ENCODE measurements around the gene RAB6B. TPM values are rescaled to one million over a fixed set of nuclear protein-coding genes. Genes with fewer than 3 reads are reported as not detected.

The RAB6B gene
- total RNA-seq, 1 donor from 2014 or later, result 0.65 TPM

- intact Hi-C loops (cut with micrococcal nuclease), result loop anchor here (10.0 kb wide), 1 partner anchor 539 kb away; no protein-coding TSS in a partner anchor
- no peak overlapping the region for H3K27ac Mint-ChIP-seq
- H3K9me3 Mint-ChIP-seq, result no peaks in the 10 kb centered on the region
- peaks cover 2% of the 10 kb centered on the region for H3K27me3 Mint-ChIP-seq (ENCODE audit: insufficient read depth)
- DNase-seq (ENCODE audit: low spot score), result no peak
- H3K36me3 Mint-ChIP-seq (ENCODE audit: low read depth), result no peaks in the 10 kb centered on the region
- no peak overlapping the region for H3K4me3 Mint-ChIP-seq
- H3K4me1 Mint-ChIP-seq (ENCODE audit: low read depth), result no peaks in the 10 kb centered on the region
These were observed 40.4 kb upstream of the RAB6B start for GRCh38 chr3:133935843-133936769.

DNA sequence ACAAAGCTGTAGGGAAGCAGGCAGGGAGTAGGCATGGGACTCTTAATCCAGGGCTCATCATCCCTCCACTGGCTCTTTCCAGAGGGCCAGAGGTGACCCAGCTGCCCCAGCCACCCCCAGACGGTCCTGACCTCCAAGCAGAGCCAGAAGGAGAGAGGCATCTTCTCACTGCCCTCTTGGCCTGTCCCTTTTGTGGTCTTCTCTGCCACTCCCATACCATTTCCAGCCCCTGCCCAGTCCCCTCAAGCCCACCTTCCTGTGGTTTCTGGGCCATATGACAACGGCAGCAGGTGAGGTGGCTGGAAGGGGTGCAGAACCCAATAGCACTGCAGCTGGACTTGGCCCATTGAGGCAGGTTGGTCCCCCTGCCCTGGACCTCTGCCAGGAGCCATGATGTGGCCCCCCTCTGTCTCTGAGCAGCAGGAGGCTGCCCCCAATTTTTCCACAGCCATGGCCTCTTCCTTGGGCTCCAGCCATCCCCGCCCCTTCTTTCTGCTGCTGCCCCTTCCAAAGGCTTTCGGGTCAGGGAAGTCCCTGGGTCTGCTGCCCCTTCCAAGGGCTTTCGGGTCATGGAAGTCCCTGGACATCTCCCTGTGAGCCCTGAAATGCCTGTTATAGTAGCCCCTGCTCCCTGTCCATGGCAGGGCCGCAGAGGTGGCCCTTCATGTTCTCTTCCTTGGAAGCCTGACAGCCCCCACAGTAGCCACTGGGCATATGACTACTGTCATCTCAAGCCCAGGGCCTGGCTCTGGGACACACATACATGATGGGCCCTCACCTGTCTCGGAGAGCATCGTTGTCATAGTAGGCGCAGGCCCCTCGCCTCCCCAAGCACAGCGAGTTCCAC, 39.5 kb upstream of the RAB6B start:
- H3K4me1 Mint-ChIP-seq (ENCODE audit: low read depth), result no peaks in the 10 kb centered on the region
- H3K36me3 Mint-ChIP-seq (ENCODE audit: low read depth), result no peaks in the 10 kb centered on the region
- intact Hi-C loops (cut with micrococcal nuclease), result loop anchor here (10.0 kb wide), 1 partner anchor 540 kb away; no protein-coding TSS in a partner anchor
- no peak overlapping the region for H3K4me3 Mint-ChIP-seq
- H3K27ac Mint-ChIP-seq, result no peak overlapping the region
- no peaks in the 10 kb centered on the region for H3K9me3 Mint-ChIP-seq
- DNase-seq (ENCODE audit: low spot score), result no peak
- no peaks in the 10 kb centered on the region for H3K27me3 Mint-ChIP-seq (ENCODE audit: insufficient read depth)

DNA sequence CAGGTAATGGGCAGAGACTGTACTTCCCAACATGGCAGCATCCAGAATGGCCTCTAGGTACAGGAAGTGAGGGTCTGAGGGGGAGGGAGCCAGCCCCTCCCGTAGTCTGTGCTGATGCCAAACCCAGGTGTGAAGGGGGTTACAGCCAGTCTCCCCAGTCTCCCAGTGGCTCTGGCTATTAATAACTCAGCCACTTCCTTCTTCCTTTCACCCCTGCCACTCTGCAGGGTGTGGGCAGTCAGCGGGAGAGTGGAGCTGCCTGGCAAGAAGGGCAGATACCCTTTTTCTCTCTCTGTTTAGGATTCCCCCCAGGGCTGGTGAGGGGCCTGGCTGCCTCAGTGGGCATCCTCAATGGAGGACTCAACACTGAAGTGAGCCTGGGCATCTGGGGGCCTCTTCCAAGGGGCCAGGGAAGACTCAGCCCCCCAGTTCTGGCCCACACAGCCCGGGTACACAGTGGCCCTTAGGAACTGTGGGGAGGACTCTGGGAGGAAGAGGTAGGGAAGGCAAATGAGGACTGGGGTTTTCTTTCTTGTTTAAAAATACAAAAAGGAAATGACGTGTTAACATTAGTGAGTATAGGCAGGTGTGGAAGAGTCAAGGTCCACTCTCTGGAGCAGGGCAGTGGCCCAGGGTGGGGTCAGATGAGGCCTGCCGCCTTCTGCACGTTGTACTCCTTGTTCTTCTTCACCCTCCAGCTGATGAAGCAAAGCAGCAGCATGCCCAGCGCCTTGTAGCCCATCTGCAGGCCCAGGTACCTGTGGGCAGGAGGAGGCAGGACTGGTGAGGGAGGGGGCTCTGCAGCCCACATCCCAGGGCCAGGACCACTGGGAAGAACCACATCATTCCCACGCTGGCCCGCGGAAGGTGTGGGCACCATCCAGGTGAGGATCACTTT, 38.6 kb upstream of the RAB6B start:
- no peak for DNase-seq (ENCODE audit: low spot score)
- H3K4me3 Mint-ChIP-seq, result no peak overlapping the region
- intact Hi-C loops (cut with micrococcal nuclease), result loop anchor here (10.0 kb wide), 1 partner anchor 540 kb away; no protein-coding TSS in a partner anchor
- no peaks in the 10 kb centered on the region for H3K36me3 Mint-ChIP-seq (ENCODE audit: low read depth)
- peaks cover 2% of the 10 kb centered on the region for H3K27me3 Mint-ChIP-seq (ENCODE audit: insufficient read depth)
- H3K27ac Mint-ChIP-seq, result no peak overlapping the region
- no peaks in the 10 kb centered on the region for H3K4me1 Mint-ChIP-seq (ENCODE audit: low read depth)
- H3K9me3 Mint-ChIP-seq, result no peaks in the 10 kb centered on the region

DNA sequence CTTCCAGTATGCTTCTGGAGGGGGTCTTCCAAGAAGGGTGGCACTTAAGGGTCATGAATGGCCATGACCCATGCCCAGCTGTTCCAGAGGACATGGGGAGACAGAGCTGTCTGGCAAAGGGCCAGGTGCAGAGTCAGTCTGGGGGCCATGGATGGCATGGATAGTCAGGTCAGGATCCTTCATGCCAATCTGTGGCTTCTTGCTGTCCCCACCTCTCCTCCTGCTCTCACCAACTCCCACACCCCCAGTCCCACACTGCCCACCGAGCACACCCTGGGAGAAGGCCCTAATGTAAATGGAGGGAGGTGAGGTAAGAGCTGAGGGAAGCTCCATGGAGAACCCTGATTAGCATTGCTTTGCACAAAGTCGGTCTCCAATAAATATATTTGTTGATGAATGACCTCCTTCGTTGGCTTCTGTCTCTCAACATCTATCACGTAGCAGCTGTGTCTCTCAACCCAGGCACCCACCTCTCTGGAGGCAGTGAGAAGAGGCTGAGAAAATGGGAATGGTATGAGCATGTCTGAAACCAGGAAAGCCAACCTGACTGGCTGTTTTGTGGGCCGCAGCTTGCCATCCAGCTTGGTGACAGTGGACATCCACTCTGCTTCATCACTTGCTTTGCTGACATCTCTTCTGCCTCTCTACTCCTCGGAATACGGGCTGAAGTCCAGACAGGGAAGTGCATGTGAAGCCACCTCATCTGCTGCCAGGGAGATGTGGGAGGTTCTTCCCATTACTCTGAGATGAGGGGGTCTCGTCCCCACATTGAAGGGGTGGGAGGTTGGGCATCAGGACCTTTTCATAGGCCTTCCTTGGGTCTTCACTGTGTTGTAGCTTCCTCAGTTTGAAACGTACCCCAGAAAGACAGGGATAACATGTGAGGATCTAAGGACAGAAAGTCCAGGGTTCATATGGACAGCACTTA, 37.7 kb upstream of the RAB6B start:
- Mint-ChIP-seq H3K27me3 (ENCODE audit: insufficient read depth) (peaks cover 9% of the 10 kb centered on the region), H3K27ac (no peak overlapping the region), H3K9me3 (no peaks in the 10 kb centered on the region), H3K4me3 (no peak overlapping the region), H3K36me3 (ENCODE audit: low read depth) (no peaks in the 10 kb centered on the region), H3K4me1 (ENCODE audit: low read depth) (no peaks in the 10 kb centered on the region)
- intact Hi-C loops (cut with micrococcal nuclease), result loop anchor here (10.0 kb wide), 1 partner anchor 541 kb away; no protein-coding TSS in a partner anchor
- no peak for DNase-seq (ENCODE audit: low spot score)

DNA sequence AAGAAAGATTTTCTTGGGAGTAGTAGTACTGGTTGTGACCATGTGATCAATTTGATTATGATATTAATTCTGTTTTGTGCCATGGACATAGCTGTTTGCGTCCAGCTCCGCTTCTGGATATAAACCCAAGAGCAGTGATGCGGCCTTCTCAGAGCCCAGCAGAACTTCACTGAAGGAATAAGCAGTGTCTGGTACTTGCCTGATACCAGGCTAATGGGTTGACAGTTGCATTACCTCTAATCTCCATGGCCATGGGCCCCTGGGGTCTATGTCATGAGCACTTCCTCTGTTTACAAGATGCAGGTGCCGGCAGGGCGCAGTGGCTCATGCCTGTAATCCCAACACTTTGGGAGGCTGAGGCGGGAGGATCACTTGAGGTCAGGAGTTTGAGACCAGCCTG, 36.3 kb upstream of the RAB6B start:
- no peak overlapping the region for H3K4me3 Mint-ChIP-seq
- H3K27ac Mint-ChIP-seq, result no peak overlapping the region
- H3K36me3 Mint-ChIP-seq (ENCODE audit: low read depth), result no peaks in the 10 kb centered on the region
- DNase-seq (ENCODE audit: low spot score), result no peak
- H3K9me3 Mint-ChIP-seq, result no peaks in the 10 kb centered on the region
- peaks cover 14% of the 10 kb centered on the region for H3K27me3 Mint-ChIP-seq (ENCODE audit: insufficient read depth)
- H3K4me1 Mint-ChIP-seq (ENCODE audit: low read depth), result peaks cover 5% of the 10 kb centered on the region
- intact Hi-C loops (cut with micrococcal nuclease), result loop anchor here (10.0 kb wide), 1 partner anchor 543 kb away; no protein-coding TSS in a partner anchor

- Mint-ChIP-seq H3K4me1 (ENCODE audit: low read depth) (peaks cover 5% of the 10 kb centered on the region), H3K4me3 (no peak overlapping the region), H3K36me3 (ENCODE audit: low read depth) (no peaks in the 10 kb centered on the region), H3K9me3 (no peaks in the 10 kb centered on the region), H3K27ac (no peak overlapping the region), H3K27me3 (ENCODE audit: insufficient read depth) (peaks cover 21% of the 10 kb centered on the region)
- DNase-seq (ENCODE audit: low spot score), result no peak
- intact Hi-C loops (cut with micrococcal nuclease), result loop anchor here (10.0 kb wide), 1 partner anchor 544 kb away; no protein-coding TSS in a partner anchor
These were observed 35.4 kb upstream of the RAB6B start for GRCh38 chr3:133931084-133931483.

GRCh38 chr3:133930341-133930933, 34.8 kb upstream of the RAB6B start:
- Mint-ChIP-seq H3K9me3 (no peaks in the 10 kb centered on the region), H3K36me3 (ENCODE audit: low read depth) (no peaks in the 10 kb centered on the region), H3K27me3 (ENCODE audit: insufficient read depth) (peaks cover 21% of the 10 kb centered on the region), H3K4me1 (ENCODE audit: low read depth) (peaks cover 5% of the 10 kb centered on the region), H3K4me3 (no peak overlapping the region), H3K27ac (no peak overlapping the region)
- intact Hi-C loops (cut with micrococcal nuclease), result loop anchor here (10.0 kb wide), 1 partner anchor 544 kb away; no protein-coding TSS in a partner anchor
- no peak for DNase-seq (ENCODE audit: low spot score)

- Mint-ChIP-seq H3K27ac (no peak overlapping the region), H3K4me3 (no peak overlapping the region), H3K4me1 (ENCODE audit: low read depth) (peaks cover 5% of the 10 kb centered on the region), H3K27me3 (ENCODE audit: insufficient read depth) (peaks cover 28% of the 10 kb centered on the region), H3K36me3 (ENCODE audit: low read depth) (no peaks in the 10 kb centered on the region), H3K9me3 (no peaks in the 10 kb centered on the region)
- intact Hi-C loops (cut with micrococcal nuclease), result loop anchor here (5.0 to 10.0 kb wide), 2 partner anchors 286 to 1202 kb away; no protein-coding TSS in a partner anchor
- no peak for DNase-seq (ENCODE audit: low spot score)
These were observed 33.4 kb upstream of the RAB6B start for GRCh38 chr3:133928903-133929607.

- Mint-ChIP-seq H3K27me3 (ENCODE audit: insufficient read depth) (peaks cover 30% of the 10 kb centered on the region), H3K27ac (no peak overlapping the region), H3K36me3 (ENCODE audit: low read depth) (no peaks in the 10 kb centered on the region), H3K4me3 (peak overlapping the region; percentile 46), H3K4me1 (ENCODE audit: low read depth) (peaks cover 5% of the 10 kb centered on the region), H3K9me3 (no peaks in the 10 kb centered on the region)
- no peak for DNase-seq (ENCODE audit: low spot score)
- intact Hi-C loops (cut with micrococcal nuclease), result loop anchor here (5.0 to 10.0 kb wide), 2 partner anchors 286 to 1201 kb away; no protein-coding TSS in a partner anchor
These were observed 32.6 kb upstream of the RAB6B start for GRCh38 chr3:133928136-133928893.

GRCh38 chr3:133927540-133928066, 31.9 kb upstream of the RAB6B start:
- DNase-seq (ENCODE audit: low spot score), result peak; percentile 61
- intact Hi-C loops (cut with micrococcal nuclease), result loop anchor here (1.0 to 10.0 kb wide), 4 partner anchors 108 to 1200 kb away; no protein-coding TSS in a partner anchor
- Mint-ChIP-seq H3K4me1 (ENCODE audit: low read depth) (peaks cover 5% of the 10 kb centered on the region), H3K36me3 (ENCODE audit: low read depth) (no peaks in the 10 kb centered on the region), H3K27ac (no peak overlapping the region), H3K9me3 (no peaks in the 10 kb centered on the region), H3K27me3 (ENCODE audit: insufficient read depth) (peaks cover 30% of the 10 kb centered on the region), H3K4me3 (peak overlapping the region; percentile 46)
